ENCODE results near the gene BCL2L2.

BCL2L2 gene

DNA sequence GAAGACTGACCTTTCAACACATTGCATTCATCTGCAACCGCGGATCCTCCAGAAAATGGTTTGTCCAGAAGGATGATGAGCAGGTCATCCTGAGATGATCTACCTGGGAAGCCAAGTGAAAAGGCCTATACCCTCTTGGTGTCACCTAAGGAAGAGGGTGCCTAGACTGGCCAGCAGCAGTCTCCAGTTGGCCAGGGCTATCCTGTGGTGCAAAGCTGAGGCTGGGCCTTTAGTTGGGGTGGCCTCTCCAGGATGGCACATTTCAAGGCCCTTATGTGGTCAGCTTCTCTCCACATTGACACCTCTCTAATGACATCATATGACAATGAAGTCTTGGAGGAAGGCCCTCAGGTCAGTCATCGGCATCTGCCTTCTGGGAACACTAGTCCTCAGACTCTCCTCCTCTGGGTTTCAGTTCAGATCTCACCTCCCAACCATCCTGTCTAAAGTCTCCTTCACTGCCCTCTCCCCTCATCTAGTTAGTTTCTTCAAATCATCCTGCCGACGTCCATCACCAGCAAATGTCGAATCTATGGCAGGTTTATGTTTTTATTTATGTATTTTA, 49.3 kb downstream of the BCL2L2 start:
- no peak for DNase-seq (ENCODE audit: low read depth, low spot score)

GRCh38 chr14:23356662-23357061, 50.0 kb downstream of the BCL2L2 start:
- DNase-seq (ENCODE audit: low read depth, low spot score) = no peak

- no peak for DNase-seq (ENCODE audit: low read depth, low spot score)
Measured at GRCh38 chr14:23357261-23357660, 50.6 kb downstream of the BCL2L2 start.

DNA sequence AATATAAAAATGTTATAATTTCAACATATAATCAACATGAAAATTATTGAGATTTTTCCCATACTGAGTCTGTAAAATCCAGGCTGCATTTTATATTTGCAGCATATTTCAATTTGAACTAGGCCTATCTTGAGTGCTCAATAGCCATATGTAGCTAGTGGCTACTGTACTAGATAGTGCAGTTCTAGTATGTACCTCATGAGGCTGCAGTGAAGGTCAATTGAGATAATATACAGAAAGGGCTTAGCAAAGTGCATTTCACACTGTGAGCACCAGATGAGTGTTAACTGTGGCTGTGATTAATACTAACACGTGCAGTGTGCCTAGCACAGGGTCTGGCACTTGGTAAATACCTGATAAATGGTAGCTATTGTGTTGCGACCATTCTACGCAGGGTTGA, 51.4 kb downstream of the BCL2L2 start:
- DNase-seq (ENCODE audit: low read depth, low spot score) = no peak

DNA sequence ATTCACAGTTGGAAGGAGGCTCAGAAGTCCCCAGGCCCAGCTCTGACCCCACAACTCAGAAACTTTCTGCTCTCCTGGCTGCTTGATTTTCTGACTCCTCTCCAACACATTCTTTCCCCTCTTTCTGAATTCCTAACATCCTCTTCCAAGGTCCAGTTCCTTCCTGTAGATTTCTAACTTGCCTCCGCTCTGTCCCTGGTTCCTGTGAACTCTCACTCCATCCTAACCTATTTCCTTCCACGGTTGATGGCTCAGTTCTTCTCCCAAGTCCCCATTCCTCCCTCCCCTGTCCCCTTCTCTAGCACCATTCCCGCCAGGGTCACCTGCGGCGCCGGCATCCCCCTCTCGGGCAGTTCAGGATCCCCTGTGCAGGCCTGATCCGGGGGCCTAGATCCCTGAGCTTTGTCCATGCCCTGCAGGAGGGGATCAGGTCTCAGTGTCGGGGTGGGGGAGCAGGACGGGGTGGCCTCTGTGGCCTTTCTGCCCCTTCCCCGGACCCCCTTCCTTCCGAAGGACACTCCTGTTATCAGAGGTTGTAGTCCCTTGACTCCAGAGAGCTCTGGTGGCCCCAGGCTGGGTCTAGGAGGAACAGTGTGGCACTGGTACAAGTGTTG, 52.0 kb downstream of the BCL2L2 start:
- DNase-seq (ENCODE audit: low read depth, low spot score) = no peak

DNA sequence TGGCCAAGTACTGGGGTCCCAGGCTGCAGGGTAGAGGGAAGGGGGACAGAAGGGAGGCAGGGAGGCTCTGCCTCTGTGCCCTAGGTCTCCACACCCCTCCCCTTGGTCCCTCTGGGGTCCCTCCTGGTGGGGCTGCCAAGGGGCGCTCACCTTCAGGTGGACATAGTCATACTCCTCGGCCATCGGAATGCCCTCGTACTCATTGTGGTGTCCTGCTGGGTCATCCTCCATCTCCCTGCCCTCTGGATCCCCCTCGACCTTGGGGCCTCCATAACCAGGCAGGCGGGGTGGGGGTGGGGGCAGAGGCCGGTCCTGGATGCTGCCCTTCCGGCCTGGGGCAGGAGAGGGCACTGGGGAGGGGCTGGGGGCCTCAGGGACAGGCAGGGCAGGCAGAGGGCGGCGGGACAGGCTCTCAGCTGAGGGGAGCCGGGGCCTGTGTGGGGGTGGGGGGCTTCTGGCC, 52.6 kb downstream of the BCL2L2 start:
- no peak for DNase-seq (ENCODE audit: low read depth, low spot score)

DNA sequence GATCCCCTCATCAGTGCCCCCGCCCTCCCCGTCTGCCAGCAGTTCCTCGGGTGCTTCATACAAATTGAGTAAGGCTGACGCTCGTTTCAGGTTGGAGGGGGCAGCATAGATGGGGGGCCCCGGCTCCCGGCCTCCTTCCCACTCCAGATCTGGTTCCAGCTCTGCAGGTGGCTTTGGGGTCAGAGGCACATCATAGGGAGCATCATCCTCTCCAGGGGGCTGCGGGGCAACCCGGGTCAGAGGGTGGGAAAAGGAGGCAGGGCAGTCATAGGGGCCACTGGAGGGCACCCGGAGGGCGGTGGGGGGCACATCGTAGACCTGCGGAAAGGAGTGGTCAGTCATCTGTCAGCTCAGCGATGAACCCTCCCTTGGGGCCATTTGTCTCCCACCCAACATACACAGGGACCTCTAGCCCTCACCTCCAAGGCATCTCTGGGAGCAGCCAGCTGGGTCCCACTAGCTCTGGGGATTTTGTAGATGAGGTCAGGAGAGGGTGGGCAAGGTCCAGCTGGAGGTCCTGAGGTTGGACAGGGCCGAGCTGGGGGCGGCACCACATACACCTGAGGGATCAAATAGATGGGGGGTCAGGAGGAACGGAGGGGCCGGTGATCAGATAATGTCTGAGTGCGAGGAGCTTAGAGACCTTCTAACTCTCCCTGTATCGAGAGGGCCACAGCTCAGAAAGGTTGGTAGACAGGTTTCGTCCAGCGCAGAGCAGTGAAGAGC, 53.3 kb downstream of the BCL2L2 start:
- DNase-seq (ENCODE audit: low read depth, low spot score) = no peak

DNA sequence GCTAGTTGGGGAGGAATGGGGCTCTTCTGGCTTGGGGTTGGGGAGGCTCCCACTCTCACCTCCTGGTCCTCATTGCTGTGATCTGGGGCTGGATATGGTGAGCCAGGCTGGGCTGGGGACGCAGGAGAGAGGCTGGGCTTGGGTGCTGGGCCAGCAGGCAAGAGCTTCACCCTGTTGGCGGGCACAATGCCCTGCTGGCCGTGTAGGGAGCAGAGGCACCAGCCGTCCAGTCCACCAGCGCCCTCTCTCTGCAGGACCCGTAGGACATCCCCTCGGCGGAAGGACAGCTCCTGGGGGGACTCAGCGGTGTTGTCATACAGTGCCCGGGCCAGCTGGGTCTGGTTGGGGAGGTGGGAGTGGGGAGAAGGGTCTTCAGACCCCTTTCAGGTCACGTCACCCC, 53.9 kb downstream of the BCL2L2 start:
- DNase-seq (ENCODE audit: low read depth, low spot score) = no peak

- DNase-seq (ENCODE audit: low read depth, low spot score) = no peak
Measured at GRCh38 chr14:23361320-23361719, 54.7 kb downstream of the BCL2L2 start.

All from activated CD4-positive, CD25-positive, alpha-beta regulatory T cell treated with anti-CD3 and anti-CD28 coated beads, Interleukin-2, amount 50 U/mL, for 16 hours (primary cell).